Measurements from ENCODE around the gene NEK1. TPM values are rescaled to one million over a fixed set of nuclear protein-coding genes. Genes with fewer than 3 reads are reported as not detected.
"Not testable (repeated sequence)": the region's sequence is repeated elsewhere in the genome, so short reads cannot be mapped to it uniquely, and the experiment has no call there.

NEK1 gene
- total RNA-seq, 1 donor from 2014 or later: 15.5 TPM

- H3K9me3 ChIP-seq (replicated peaks): peaks cover 26% of the 10 kb centered on the region
- H3K4me3 ChIP-seq: no peak overlapping the region
- H3K36me3 ChIP-seq: peaks cover 64% of the 10 kb centered on the region
- no peak for DNase-seq
- intact Hi-C loops (cut with micrococcal nuclease): no loop called here
- TF ChIP-seq CTCF (IDR thresholded peaks at IDR 0.05; ENCODE audit: borderline replicate concordance): no peak
- H3K27ac ChIP-seq (replicated peaks): no peak overlapping the region
- no peaks in the 10 kb centered on the region for H3K4me1 ChIP-seq
- H3K27me3 ChIP-seq (ENCODE audit: low read depth): no peaks in the 10 kb centered on the region
Observed at GRCh38 chr4:169506903-169507302, 105.5 kb downstream of the NEK1 start.

DNA sequence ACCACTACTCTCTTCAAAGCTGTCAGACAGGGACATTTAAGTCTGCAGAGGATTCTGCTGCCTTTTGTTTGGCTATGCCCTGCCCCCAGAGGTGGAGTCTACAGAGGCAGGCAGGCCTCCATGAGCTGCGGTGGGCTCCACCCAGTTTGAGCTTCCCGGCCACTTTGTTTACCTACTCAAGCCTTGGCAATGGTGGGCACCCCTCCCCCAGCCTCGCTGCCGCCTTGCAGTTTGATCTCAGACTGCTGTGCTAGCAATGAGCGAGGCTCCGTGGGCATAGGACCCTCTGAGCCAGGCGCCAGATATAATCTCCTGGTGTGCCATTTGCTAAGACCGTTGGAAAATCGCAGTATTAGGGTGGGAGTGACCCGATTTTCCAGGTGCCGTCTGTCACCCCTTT lies 112.5 kb downstream of the NEK1 start:
- Histone ChIP-seq H3K9me3 (replicated peaks) (peaks cover 34% of the 10 kb centered on the region), H3K36me3 (peaks cover 55% of the 10 kb centered on the region)
- intact Hi-C loops (cut with micrococcal nuclease): loop anchor here (5.0 kb wide), 1 partner anchor 573 kb away; no protein-coding TSS in a partner anchor
- not testable (repeated sequence) for DNase-seq; H3K4me1 ChIP-seq; H3K4me3 ChIP-seq; H3K27ac ChIP-seq (replicated peaks); H3K27me3 ChIP-seq (ENCODE audit: low read depth)

GRCh38 chr4:169494234-169494633 lies 118.1 kb downstream of the NEK1 start:
- H3K9me3 ChIP-seq (replicated peaks): peaks cover 27% of the 10 kb centered on the region
- DNase-seq; intact Hi-C loops (cut with micrococcal nuclease): not testable (repeated sequence)

GRCh38 chr4:169493164-169493524 lies 119.2 kb downstream of the NEK1 start:
- no peaks in the 10 kb centered on the region for H3K4me1 ChIP-seq
- peaks cover 27% of the 10 kb centered on the region for H3K9me3 ChIP-seq (replicated peaks)
- H3K4me3 ChIP-seq: no peak overlapping the region
- no peak for DNase-seq
- intact Hi-C loops (cut with micrococcal nuclease): no loop called here
- no peak for TF ChIP-seq CTCF (IDR thresholded peaks at IDR 0.05; ENCODE audit: borderline replicate concordance)
- peaks cover 21% of the 10 kb centered on the region for H3K36me3 ChIP-seq
- H3K27me3 ChIP-seq (ENCODE audit: low read depth): no peaks in the 10 kb centered on the region
- no peak overlapping the region for H3K27ac ChIP-seq (replicated peaks)

More at GRCh38 chr4:169494234-169494633, 118.1 kb downstream of the NEK1 start:
- not testable (repeated sequence) for H3K27me3 ChIP-seq (ENCODE audit: low read depth); H3K27ac ChIP-seq (replicated peaks); H3K4me3 ChIP-seq; H3K4me1 ChIP-seq
- peaks cover 24% of the 10 kb centered on the region for H3K36me3 ChIP-seq

DNA sequence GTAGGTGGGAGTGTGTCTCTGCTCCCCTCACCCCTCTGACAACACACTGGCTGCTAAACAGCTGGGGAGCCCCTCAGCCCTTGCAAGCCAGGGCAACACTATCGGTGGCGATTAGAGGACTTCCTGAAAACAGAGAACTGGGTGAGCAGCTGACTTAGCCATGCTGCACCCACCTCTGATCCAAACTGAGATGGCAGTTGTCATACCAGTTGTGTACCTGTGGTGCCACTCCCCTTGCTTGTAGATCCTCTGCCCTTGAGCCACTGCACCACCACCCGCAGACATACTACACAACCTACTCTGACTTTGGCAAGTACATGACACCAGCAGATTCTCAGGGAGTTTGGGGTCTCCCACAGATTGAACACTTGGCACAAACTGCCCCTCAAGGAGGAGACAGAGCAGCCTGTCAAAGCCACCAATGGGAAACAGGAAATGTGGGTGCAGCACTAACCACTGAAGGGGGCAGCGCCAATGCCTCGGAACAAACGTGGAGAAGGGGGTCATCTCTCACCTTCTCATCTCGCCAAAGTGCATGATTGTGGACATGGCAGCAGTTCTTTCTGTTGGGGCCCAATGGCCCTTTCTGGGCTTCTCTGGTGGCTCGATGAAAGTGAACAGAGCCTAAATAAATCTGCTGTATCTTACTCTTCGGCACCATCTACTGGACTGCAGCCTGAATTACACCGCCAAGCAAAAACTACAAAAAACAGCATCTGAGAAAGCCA lies 119.8 kb downstream of the NEK1 start:
- intact Hi-C loops (cut with micrococcal nuclease): no loop called here

GRCh38 chr4:169491211-169491610 lies 121.2 kb downstream of the NEK1 start:
- no peak for TF ChIP-seq CTCF (IDR thresholded peaks at IDR 0.05; ENCODE audit: borderline replicate concordance)
- intact Hi-C loops (cut with micrococcal nuclease): no loop called here
- H3K27ac ChIP-seq (replicated peaks): no peak overlapping the region
- no peak for DNase-seq
- H3K36me3 ChIP-seq: peaks cover 21% of the 10 kb centered on the region
- H3K4me3 ChIP-seq: no peak overlapping the region
- peaks cover 27% of the 10 kb centered on the region for H3K9me3 ChIP-seq (replicated peaks)
- no peaks in the 10 kb centered on the region for H3K27me3 ChIP-seq (ENCODE audit: low read depth)
- H3K4me1 ChIP-seq: no peaks in the 10 kb centered on the region

More for the DNA sequence above, 119.8 kb downstream of the NEK1 start:
- Histone ChIP-seq H3K4me3 (no peak overlapping the region), H3K36me3 (peaks cover 21% of the 10 kb centered on the region), H3K27ac (replicated peaks) (no peak overlapping the region), H3K4me1 (no peaks in the 10 kb centered on the region), H3K9me3 (replicated peaks) (peaks cover 27% of the 10 kb centered on the region), H3K27me3 (ENCODE audit: low read depth) (no peaks in the 10 kb centered on the region)
- no peak for DNase-seq
- peak; percentile 75 for TF ChIP-seq CTCF (IDR thresholded peaks at IDR 0.05; ENCODE audit: borderline replicate concordance)

All from left ventricle myocardium inferior (tissue), 1 donor.